OCI-LY7 (cell line): ENCODE measurements around the gene MPC1L.

Source experiments
- EZH2phosphoT487 ChIP-seq: fragments of 200-600 bp; sonication (generic); IDR thresholded peaks from 2 replicates; pipeline ENCODE4 v1.6.1; 2018; ENCODE audit warnings: low read depth, borderline replicate concordance, mild to moderate bottlenecking, mixed run types, antibody characterized with exemption, low read length, moderate library complexity, mixed read lengths
- TF ChIP-seq, protein P1 (sequence below): fragments of 200-600 bp; sonication (generic); conservative IDR thresholded peaks from 2 replicates; pipeline ENCODE4 v1.5.1; 2014; ENCODE audit warnings: mild to moderate bottlenecking, antibody characterized with exemption, low read length, moderate library complexity, mixed read lengths

DNA sequence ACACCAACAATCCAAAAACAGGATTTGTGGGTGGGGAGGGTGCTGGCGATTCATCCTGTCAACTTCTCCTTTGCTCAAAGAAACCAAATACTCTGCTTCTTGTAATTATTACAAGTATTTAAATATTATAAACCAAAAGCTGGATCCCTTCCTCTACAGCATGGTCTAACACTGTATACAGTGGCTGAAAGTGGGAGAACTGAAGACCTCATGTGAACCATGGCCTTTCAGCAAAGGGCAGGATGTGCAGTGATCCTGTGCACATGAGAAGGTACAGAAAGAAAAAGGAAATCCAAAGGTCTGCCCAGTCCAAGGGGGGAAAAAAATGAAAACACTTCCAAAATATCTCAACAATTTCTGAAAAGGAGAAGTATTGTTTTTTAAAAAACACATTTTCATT, 29.4 kb downstream of the MPC1L start:
- TF ChIP-seq, protein P1, sequence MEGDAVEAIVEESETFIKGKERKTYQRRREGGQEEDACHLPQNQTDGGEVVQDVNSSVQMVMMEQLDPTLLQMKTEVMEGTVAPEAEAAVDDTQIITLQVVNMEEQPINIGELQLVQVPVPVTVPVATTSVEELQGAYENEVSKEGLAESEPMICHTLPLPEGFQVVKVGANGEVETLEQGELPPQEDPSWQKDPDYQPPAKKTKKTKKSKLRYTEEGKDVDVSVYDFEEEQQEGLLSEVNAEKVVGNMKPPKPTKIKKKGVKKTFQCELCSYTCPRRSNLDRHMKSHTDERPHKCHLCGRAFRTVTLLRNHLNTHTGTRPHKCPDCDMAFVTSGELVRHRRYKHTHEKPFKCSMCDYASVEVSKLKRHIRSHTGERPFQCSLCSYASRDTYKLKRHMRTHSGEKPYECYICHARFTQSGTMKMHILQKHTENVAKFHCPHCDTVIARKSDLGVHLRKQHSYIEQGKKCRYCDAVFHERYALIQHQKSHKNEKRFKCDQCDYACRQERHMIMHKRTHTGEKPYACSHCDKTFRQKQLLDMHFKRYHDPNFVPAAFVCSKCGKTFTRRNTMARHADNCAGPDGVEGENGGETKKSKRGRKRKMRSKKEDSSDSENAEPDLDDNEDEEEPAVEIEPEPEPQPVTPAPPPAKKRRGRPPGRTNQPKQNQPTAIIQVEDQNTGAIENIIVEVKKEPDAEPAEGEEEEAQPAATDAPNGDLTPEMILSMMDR: no peak
- TF ChIP-seq EZH2phosphoT487: no peak
